WI38 (cell line): Measurements from ENCODE around the gene TSPAN9.

Experiments used
- H3K4me3 ChIP-seq: 2 replicates; pipeline ENCODE4 v1.5.1; 2011; ENCODE audit warnings: low read depth, mild to moderate bottlenecking, control low read depth, low read length
- TF ChIP-seq, protein P1 (sequence below): IDR thresholded peaks from 2 replicates; pipeline ENCODE4 v1.5.1; 2012; ENCODE audit warnings: low read depth, mild to moderate bottlenecking, control low read depth, low read length

Gene TSPAN9

DNA sequence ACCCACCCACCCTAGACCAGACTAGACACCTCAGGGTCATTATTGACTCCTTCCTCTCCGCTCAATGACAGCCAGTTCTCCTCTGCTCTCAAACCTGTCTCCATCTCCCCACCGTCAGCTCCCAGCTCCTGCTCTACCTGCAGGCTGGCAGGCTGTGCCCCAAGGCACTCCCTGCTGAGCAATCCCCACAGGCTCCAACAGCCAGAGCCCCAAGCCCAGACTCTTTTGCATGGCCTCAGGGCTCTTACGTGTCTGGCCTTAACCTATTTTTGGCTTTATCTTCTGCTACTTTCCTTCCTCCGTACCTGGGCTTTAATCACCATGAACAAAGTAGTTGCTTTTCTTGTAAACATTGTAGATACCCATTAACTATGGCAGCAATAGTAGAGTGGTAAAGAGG, 250.9 kb downstream of the TSPAN9 start:
- TF ChIP-seq, protein P1, sequence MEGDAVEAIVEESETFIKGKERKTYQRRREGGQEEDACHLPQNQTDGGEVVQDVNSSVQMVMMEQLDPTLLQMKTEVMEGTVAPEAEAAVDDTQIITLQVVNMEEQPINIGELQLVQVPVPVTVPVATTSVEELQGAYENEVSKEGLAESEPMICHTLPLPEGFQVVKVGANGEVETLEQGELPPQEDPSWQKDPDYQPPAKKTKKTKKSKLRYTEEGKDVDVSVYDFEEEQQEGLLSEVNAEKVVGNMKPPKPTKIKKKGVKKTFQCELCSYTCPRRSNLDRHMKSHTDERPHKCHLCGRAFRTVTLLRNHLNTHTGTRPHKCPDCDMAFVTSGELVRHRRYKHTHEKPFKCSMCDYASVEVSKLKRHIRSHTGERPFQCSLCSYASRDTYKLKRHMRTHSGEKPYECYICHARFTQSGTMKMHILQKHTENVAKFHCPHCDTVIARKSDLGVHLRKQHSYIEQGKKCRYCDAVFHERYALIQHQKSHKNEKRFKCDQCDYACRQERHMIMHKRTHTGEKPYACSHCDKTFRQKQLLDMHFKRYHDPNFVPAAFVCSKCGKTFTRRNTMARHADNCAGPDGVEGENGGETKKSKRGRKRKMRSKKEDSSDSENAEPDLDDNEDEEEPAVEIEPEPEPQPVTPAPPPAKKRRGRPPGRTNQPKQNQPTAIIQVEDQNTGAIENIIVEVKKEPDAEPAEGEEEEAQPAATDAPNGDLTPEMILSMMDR: no peak
- no peak overlapping the region for H3K4me3 ChIP-seq

DNA sequence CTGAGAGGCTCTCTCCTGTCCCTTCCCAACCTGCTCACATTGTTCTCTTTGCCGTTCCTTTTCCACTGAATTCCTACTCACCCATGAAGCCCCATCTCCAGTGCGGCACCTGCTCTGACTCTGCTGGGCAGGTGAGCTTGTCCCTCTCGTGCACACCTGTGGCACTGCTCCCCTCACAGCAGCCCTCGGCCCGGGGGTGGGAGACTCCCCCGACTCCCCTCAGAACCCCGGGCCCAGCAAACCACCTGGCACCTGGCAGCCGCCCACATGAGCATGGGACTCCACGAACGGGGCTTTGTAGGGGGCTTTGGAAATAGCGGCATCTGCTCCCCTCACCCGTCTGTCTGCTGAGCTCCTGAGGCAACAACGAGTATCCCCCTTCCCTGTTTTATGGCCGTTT, 251.4 kb downstream of the TSPAN9 start:
- no peak overlapping the region for H3K4me3 ChIP-seq
- TF ChIP-seq, protein P1: no peak

DNA sequence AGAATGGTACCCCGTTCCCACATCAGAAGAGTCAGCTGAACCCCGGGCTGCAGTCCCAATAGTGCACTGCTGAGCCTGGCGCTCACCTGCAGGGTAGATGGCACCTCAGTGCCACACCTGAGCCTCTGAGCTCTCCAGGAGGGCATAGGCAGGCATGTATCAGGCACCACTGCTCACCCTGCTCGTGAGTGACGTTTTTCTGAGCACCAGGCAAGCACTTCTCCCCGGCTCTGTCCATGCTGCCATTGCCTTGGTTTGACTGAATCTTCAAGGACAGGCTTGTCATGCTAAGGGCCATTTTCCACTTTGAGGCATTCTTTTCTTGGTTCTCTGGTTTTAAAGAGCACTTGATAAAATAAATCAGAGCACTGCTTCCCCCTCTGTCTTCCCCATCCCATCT, 252.2 kb downstream of the TSPAN9 start:
- H3K4me3 ChIP-seq: no peak overlapping the region
- TF ChIP-seq, protein P1: no peak

DNA sequence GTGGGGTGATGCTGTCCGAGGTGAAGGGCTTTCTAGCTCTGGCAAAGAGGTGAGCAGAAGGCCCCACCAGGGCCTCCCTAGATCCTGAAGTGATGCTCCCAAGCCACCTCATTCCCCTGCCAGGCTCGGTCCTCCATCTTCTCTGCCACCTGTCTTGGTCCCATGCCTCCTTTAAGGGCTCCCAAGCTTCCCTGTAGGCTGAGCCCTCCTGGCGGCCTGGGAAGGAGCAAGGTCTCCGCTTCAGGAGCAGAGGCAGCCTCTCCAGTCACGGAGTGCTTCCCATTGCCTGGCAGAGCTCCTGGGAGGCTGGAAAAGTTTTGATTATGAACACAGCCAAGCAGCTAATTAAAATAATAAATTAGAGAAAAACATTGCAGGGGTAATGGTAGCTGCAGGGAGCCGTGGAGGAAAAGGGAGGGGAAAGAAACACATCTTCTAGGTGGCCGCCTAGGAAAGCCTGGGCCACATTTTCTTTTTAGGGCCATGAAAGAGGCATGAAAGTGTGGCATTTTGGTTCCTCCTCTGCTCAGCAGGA, 253.9 kb downstream of the TSPAN9 start:
- H3K4me3 ChIP-seq: no peak overlapping the region
- TF ChIP-seq, protein P1: no peak

DNA sequence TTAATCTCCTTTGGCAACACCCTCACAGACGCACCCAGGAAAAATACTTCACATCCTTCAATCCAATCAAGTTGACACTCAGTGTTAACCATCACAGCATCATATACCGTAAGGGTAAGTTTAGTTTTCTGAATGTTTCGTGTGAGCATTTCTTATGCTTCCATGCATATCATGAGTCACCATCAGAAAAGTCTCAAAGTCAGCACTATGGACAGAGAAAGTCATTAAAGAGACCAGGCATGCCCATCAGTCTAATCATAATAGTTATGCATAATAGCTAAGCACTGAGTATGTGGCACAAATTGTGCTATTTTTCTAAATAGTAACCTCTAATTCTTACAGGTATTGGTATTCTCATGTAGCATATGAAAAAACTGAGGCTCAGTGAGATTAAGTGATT, 255.0 kb downstream of the TSPAN9 start:
- TF ChIP-seq, protein P1: no peak
- H3K4me3 ChIP-seq: no peak overlapping the region

DNA sequence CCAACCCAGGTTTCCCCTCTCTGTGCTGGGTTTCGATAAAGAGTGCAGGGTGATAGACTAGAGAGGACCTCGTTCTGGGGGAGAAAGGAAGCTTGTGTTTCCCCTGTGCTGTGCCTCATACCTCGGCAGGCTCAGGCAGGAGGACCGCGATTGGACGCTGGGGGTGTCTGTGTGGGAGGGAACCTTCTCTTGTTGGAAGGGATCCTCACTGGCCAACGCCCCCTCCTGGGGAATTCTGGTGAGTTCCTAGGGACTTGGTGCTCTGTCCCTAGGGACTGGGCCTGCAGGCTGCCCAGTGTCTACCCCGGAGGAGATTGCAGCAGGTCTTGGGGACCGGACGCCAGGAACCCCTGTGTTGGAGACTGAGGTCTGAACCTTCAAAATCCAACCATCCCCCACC, 256.4 kb downstream of the TSPAN9 start:
- no peak overlapping the region for H3K4me3 ChIP-seq
- TF ChIP-seq, protein P1: no peak

DNA sequence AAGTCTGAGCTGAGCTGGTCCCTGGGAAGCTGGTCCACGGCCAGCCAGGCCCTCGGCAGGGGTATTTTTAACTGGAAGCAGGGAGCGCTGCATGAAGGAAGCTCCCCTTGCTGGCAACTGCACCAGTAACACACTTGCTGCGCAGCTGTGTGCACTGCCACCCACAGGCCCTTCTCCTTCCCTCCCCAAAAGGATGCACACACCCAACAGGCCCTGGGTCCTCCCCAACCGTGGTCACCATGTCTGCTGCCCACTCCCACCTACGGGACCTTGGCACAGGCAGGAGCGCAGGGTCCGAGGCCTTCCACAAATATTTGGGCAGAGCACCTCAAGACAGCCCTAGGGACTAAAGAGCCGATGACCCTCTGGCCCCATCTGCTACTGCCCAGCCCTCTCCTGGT, 256.8 kb downstream of the TSPAN9 start:
- TF ChIP-seq, protein P1: no peak
- no peak overlapping the region for H3K4me3 ChIP-seq
